Spleen (tissue), 11 donors: ENCODE results near the gene DRC1. TPM values are rescaled to one million over a fixed set of nuclear protein-coding genes. Genes with fewer than 3 reads are reported as not detected.

ENCODE experiments used
- DNase-seq: peaks from one replicate; pipeline ENCODE4 v3.0.0-alpha.2; 2020
- H3K27ac ChIP-seq, 8 donors: fragments of 200-600 bp; sonication (generic) in 7 of 8; 1 replicate in 4 of 8; 2 replicates in 4 of 8; pipeline versions ENCODE4 v1.5.0 to v1.8.0; 2016 to 2021; ENCODE audit warnings: inconsistent platforms in 4 of 8, mild to moderate bottlenecking in 4 of 8, moderate library complexity in 1 of 8
- H3K27me3 ChIP-seq, 7 donors: fragments of 200-600 bp; sonication (generic) in 6 of 7; replicated peaks in 1 of 7; 1 replicate in 4 of 7; 2 replicates in 3 of 7; pipeline versions ENCODE4 v1.5.0 to v1.8.0; 2016 to 2021; ENCODE audit warnings: inconsistent platforms in 3 of 7, mild to moderate bottlenecking in 1 of 7
- H3K36me3 ChIP-seq, 6 donors: fragments of 200-600 bp; sonication (generic) in 5 of 6; 1 replicate in 4 of 6; 2 replicates in 2 of 6; pipeline versions ENCODE4 v1.5.0 to v1.8.0; 2016 to 2021; ENCODE audit warnings: inconsistent platforms in 2 of 6
- H3K4me1 ChIP-seq, 6 donors: fragments of 200-600 bp; sonication (generic) in 5 of 6; 1 replicate in 3 of 6; 2 replicates in 3 of 6; pipeline versions ENCODE4 v1.5.0 to v1.8.0; 2016 to 2021; ENCODE audit warnings: inconsistent platforms in 3 of 6
- H3K4me3 ChIP-seq, 8 donors: fragments of 200-600 bp; sonication (generic) in 7 of 8; 1 replicate in 4 of 8; 2 replicates in 4 of 8; pipeline versions ENCODE4 v1.5.0 to v1.8.0; 2016 to 2021; ENCODE audit warnings: inconsistent platforms in 4 of 8, mild to moderate bottlenecking in 4 of 8, moderate library complexity in 2 of 8
- H3K9me3 ChIP-seq, 8 donors: fragments of 200-600 bp; sonication (generic) in 7 of 8; 1 replicate in 4 of 8; 2 replicates in 4 of 8; pipeline versions ENCODE4 v1.5.0 to v1.8.0; 2016 to 2021; ENCODE audit warnings: inconsistent platforms in 4 of 8
- POLR2A ChIP-seq, 3 donors: fragments of 450-650 bp; IDR thresholded peaks; one replicate each; pipeline ENCODE4 v1.5.1; 2017; ENCODE audit warnings: antibody characterized with exemption in 3 of 3, mild to moderate bottlenecking in 1 of 3
- POLR2AphosphoS5 ChIP-seq, 3 donors: sonication (generic); formaldehyde crosslinking; IDR thresholded peaks; one replicate each; pipeline ENCODE4 v1.5.1; 2017; ENCODE audit warnings: antibody characterized with exemption in 3 of 3
- WGBS, 5 donors: extraction: QIAGEN DNeasy Blood & Tissue Kit in 3 of 5; methylation state at CpG; one replicate each; pipeline versions ENCODE4 v1.1.5 to v1.1.7; 2013 to 2018; 5-methylcytosine and 5-hydroxymethylcytosine counted together
- intact Hi-C: fragments of 100-400 bp; cut with DNase I; formaldehyde crosslinking; loops from one replicate; pipeline ENCODE4 v1.15.0; 2023; ENCODE audit warnings: low total_unique reads
- polyA plus RNA-seq, 3 donors: library from polyadenylated mRNA; stranded (reverse); fragments of 200-250 nt; gene quantifications; one replicate each; pipeline ENCODE4 v1.2.1, GENCODE V29; 2013
- total RNA-seq, 7 donors: library from RNA; depleted of rRNA in 3 of 7; stranded (reverse); fragments of >200 nt in 3 of 7; fragmentation: NEBNext Ultra II Directional in 4 of 7; extraction: Animal tissue kit (Norgen Biotek cat#: 25700) in 4 of 7; gene quantifications; one replicate each; pipeline versions ENCODE4 v1.1.0 to v1.2.1, GENCODE V29; 2016 to 2021
- TF ChIP-seq, protein P1 (sequence below), 11 experiments: fragments of 200-600 bp in 7 of 11; fragments of 450-650 bp in 4 of 11; sonication (generic) in 4 of 11; IDR thresholded peaks in 8 of 11; conservative IDR thresholded peaks in 3 of 11; 1 replicate in 7 of 11; 2 replicates in 4 of 11; pipeline versions ENCODE4 v1.4.0 to v1.8.0; 2016 to 2021; ENCODE audit warnings: antibody characterized with exemption in 11 of 11, inconsistent platforms in 4 of 11, mild to moderate bottlenecking in 1 of 11
- donor health status: healthy with polysubstance abuse.
- donor health status: DM: no; HTN: no; CAD: no; lungs with moderate emphysema.
- donor health status: DM: no; HTN: no; CAD: no.
- donor health status: Bipolar disorder and iron deficiency.
- donor health status: healthy.
- donor health status: DM: no; HTN: no; CAD: no.
- donor health status: DM: yes; HTN: yes; CAD: no.

The DRC1 gene
- total and polyA plus RNA-seq, 10 donors = 0.04 to 0.25 (median 0.23) TPM; not detected in 7

DNA sequence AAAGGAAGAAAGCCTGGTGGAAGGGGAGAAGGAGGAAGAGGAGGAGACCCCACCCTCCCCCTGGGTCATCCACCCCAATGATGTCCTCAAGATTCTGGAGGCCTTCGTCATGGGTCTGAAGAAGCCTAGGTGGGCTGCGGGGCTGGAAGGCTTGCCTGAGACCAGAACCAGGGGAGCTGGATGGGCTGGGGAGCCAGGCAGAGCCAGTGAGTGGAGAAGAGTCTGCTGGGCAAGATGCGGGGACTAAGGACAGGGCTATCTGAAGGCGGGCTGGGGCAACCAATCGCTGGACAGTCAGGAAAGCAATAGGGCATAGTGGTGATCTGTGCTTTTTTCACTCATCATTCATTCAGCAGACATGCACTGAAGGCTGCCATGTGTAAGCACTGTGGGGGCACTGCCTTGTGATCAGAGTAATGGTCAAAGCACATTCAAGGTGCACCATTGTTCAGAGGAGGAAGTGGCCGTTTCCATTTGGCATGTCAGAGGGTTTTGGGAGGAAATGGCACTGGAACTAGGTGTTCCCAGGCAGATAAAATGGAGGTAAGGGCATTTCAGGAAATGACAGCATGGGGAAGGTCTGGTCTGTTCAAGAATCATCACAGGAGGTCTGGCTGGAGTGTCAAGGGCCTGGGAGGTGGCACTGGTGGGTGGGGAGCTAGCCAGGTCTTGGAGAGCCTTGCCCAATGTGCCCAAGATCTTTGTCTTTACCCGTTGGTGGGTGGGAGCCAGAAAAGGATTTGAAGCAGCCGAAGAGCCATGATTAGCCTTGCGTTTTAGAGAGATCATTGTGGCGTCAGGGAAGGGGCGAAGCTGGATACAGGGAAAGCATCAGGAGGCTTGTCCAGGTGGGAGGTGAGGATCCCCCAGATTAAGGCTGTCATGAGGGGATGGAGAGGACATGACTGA, 52.0 kb downstream of the DRC1 start:
- Histone ChIP-seq H3K9me3 (no peaks in the 10 kb centered on the region), H3K27ac (no peak overlapping the region), H3K36me3 (no peaks in the 10 kb centered on the region), H3K4me3 (no peak overlapping the region), H3K4me1 (peaks cover 0 to 51% (median 22%) of the 10 kb centered on the region in 6 donors), H3K27me3 (no peaks in the 10 kb centered on the region)
- 75 to 84% (median 81%) methylated on average over 11 of the region's 11 CpGs for WGBS, 5 donors
- TF ChIP-seq, protein P1, sequence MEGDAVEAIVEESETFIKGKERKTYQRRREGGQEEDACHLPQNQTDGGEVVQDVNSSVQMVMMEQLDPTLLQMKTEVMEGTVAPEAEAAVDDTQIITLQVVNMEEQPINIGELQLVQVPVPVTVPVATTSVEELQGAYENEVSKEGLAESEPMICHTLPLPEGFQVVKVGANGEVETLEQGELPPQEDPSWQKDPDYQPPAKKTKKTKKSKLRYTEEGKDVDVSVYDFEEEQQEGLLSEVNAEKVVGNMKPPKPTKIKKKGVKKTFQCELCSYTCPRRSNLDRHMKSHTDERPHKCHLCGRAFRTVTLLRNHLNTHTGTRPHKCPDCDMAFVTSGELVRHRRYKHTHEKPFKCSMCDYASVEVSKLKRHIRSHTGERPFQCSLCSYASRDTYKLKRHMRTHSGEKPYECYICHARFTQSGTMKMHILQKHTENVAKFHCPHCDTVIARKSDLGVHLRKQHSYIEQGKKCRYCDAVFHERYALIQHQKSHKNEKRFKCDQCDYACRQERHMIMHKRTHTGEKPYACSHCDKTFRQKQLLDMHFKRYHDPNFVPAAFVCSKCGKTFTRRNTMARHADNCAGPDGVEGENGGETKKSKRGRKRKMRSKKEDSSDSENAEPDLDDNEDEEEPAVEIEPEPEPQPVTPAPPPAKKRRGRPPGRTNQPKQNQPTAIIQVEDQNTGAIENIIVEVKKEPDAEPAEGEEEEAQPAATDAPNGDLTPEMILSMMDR (IDR thresholded peaks at IDR 0.05 in 8 of 11, conservative IDR thresholded peaks at IDR 0.05 in 3 of 11) = no peak
- TF ChIP-seq POLR2AphosphoS5 (IDR thresholded peaks at IDR 0.05) = peak in 1 of 3 donors; percentile 80
- intact Hi-C loops = no loop called here
- peak; percentile 33 for DNase-seq

DNA sequence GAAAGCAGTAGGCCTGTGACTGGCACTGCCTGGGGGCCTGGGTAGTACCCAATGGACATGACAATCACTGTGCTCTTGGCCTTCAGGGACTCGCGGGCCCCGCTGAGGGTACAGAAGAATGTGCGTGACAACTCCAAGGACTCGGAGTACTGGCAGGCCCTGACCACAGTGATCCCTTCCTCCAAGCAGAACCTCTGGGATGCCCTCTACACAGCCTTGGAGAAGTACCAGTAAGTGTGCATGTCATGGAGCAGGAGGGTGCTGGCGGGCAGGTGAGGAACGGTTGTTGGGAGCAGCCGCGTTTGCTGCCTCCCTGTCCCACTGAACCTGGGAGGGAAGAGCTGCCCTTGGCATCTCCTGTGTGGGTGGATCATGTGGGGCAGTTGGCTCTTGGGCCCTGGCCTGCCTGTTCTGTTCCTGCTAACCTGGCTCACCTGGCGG, 52.9 kb downstream of the DRC1 start:
- intact Hi-C loops = no loop called here
- TF ChIP-seq, protein P1 (IDR thresholded peaks at IDR 0.05 in 8 of 11, conservative IDR thresholded peaks at IDR 0.05 in 3 of 11) = no peak
- DNase-seq = peak; percentile 66
- 84 to 94% (median 90%) methylated on average over 10 of the region's 10 CpGs for WGBS, 5 donors
- H3K27me3 ChIP-seq = no peaks in the 10 kb centered on the region
- peak overlapping the region in 2 of 8 donors; percentile 70 to 82 for H3K27ac ChIP-seq
- peaks cover 0 to 60% (median 24%) of the 10 kb centered on the region in 6 donors for H3K4me1 ChIP-seq
- H3K36me3 ChIP-seq = no peaks in the 10 kb centered on the region
- H3K4me3 ChIP-seq = peak overlapping the region in 1 of 8 donors; percentile 38
- H3K9me3 ChIP-seq = no peaks in the 10 kb centered on the region

DNA sequence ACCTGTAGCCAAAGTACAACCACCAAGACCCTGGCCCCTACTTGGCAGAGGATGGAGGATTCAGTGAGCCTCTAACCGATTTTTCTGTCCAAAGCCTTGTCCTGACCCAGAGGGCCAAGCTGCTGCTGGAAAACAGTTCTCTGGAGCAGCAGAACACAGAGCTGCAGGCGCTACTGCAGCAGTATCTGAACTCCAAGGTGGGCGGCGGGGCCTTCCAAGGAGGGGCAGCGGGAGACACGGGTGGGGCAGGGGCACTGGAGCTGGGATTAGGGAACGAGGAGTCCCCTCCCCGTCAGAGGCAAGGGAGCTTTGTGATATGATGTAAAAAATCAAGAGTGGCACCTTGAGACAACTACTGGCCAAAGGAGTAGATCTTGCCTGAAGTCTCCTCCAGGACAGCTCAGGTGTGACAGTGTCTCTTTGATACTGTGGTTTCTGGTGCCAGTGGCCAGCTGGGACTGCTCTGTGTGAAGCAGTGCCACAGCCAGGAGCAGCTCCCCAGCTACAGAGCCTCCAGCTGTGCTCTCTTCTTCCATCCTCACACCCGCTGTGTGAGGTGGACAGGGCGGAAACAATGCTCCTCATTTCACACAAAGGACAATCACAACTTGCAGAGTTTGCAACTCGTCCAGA, 53.4 kb downstream of the DRC1 start:
- H3K36me3 ChIP-seq = no peaks in the 10 kb centered on the region
- H3K27ac ChIP-seq = peak overlapping the region in 7 of 8 donors; percentile 39 to 82 (median 61)
- H3K9me3 ChIP-seq = no peaks in the 10 kb centered on the region
- peak; percentile 78 for DNase-seq
- intact Hi-C loops = no loop called here
- WGBS, 5 donors = 69 to 85% (median 71%) methylated on average over 11 of the region's 11 CpGs
- H3K4me3 ChIP-seq = peak overlapping the region in 1 of 8 donors; percentile 38
- H3K27me3 ChIP-seq = no peaks in the 10 kb centered on the region
- TF ChIP-seq POLR2A (IDR thresholded peaks at IDR 0.05) = no peak
- TF ChIP-seq, protein P1 (IDR thresholded peaks at IDR 0.05 in 8 of 11, conservative IDR thresholded peaks at IDR 0.05 in 3 of 11) = no peak
- no peak for TF ChIP-seq POLR2AphosphoS5 (IDR thresholded peaks at IDR 0.05)
- peaks cover 0 to 63% (median 24%) of the 10 kb centered on the region in 6 donors for H3K4me1 ChIP-seq
